Bronchial epithelial cell (primary cell): ENCODE data around the gene C10orf67. TPM values are rescaled to one million over a fixed set of nuclear protein-coding genes. Genes with fewer than 3 reads are reported as not detected.
A peak's percentile ranks its signal among the peaks of the same experiment; 100 is the strongest.

Experiments
- DNase-seq: peaks from one replicate; pipeline ENCODE4 v3.0.0-alpha.2; 2010; ENCODE audit warnings: low read depth
- FAIRE-seq: peaks from 2 replicates; lab custom pipeline; 2011; peaks lifted over from hg19 to GRCh38; lab: Jason Lieb, UNC
- H3K27me3 ChIP-seq: 2 replicates; pipeline ENCODE4 v1.5.1; 2011; ENCODE audit warnings: low read length; ENCODE audit not compliant: control insufficient read depth, insufficient read depth
- H3K36me3 ChIP-seq: 2 replicates; pipeline ENCODE4 v1.5.1; 2011; ENCODE audit warnings: low read length; ENCODE audit not compliant: control insufficient read depth, insufficient read depth
- H3K4me3 ChIP-seq: 2 replicates; pipeline ENCODE4 v1.5.1; 2011; ENCODE audit warnings: mild to moderate bottlenecking, low read depth, low read length, control low read depth
- total RNA-seq: library from RNA; depleted of rRNA; stranded (reverse); fragments of >200 nt; gene quantifications from 2 replicates; pipeline ENCODE4 v1.2.1, GENCODE V29; 2014
- TF ChIP-seq, protein P1 (sequence below): IDR thresholded peaks from 2 replicates; pipeline ENCODE4 v1.5.1; 2011; ENCODE audit warnings: mild to moderate bottlenecking, moderate library complexity, low read length, control low read depth, inconsistent platforms; ENCODE audit not compliant: insufficient read depth, severe bottlenecking

Gene C10orf67
- total RNA-seq, 1 donor from 2014 or later = not detected

DNA sequence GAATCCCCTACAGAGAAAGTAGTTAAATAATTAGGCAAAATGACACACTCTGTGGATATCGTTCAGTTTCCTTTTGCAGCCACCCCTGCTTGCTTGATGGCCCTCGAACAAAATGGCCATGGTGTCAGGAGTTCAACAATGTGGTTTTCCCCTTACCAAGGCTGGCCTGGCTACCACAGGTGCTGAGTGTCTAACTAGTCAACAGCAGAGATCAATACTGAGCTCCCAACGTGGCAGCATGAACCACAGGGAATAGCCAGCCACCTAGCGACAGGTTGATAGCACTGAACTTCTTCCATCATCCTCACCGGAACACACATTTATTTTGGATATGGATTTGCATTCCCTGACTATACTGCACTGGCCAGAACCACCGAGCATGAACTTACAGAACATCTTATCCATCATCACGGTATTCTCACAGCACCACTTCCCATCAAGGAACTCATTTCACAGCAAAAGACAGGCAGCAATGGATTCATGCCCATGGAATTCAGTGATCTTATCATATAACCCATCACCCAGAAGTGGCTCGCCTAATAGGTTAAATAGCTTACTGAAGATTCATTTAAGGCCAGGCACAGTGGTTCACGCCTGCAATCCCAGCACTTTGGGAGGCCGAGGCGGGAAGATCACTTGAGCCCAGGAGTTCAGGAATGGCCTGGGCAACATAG is 6.3 kb downstream of the C10orf67 start:
- Histone ChIP-seq H3K4me3 (no peak overlapping the region), H3K36me3 (no peaks in the 10 kb centered on the region), H3K27me3 (no peaks in the 10 kb centered on the region)
- FAIRE-seq (peak; percentile 80), DNase-seq (peak; percentile 46)
- TF ChIP-seq, protein P1, sequence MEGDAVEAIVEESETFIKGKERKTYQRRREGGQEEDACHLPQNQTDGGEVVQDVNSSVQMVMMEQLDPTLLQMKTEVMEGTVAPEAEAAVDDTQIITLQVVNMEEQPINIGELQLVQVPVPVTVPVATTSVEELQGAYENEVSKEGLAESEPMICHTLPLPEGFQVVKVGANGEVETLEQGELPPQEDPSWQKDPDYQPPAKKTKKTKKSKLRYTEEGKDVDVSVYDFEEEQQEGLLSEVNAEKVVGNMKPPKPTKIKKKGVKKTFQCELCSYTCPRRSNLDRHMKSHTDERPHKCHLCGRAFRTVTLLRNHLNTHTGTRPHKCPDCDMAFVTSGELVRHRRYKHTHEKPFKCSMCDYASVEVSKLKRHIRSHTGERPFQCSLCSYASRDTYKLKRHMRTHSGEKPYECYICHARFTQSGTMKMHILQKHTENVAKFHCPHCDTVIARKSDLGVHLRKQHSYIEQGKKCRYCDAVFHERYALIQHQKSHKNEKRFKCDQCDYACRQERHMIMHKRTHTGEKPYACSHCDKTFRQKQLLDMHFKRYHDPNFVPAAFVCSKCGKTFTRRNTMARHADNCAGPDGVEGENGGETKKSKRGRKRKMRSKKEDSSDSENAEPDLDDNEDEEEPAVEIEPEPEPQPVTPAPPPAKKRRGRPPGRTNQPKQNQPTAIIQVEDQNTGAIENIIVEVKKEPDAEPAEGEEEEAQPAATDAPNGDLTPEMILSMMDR = peak; percentile 47

DNA sequence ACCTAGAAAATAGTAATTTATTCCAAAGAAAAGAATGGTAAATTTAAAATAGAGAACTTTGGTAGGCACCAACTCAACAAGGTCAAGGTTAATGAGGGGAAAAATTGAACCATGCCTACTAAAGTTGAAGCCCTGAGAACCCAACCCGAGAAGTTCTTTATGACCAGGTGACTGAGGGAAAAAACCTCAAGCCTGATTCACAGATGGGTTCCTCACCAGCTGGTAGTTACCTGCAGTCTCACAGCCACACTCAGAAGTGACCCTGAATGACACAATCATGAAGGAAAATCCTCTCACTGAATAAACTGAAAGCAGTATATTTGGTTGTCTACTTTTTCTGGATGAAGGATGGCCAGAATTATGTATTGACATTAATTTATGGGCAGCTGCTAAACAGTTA is 7.0 kb downstream of the C10orf67 start:
- FAIRE-seq (no peak), DNase-seq (no peak)
- Histone ChIP-seq H3K27me3 (no peaks in the 10 kb centered on the region), H3K36me3 (no peaks in the 10 kb centered on the region), H3K4me3 (no peak overlapping the region)
- TF ChIP-seq, protein P1 = no peak

DNA sequence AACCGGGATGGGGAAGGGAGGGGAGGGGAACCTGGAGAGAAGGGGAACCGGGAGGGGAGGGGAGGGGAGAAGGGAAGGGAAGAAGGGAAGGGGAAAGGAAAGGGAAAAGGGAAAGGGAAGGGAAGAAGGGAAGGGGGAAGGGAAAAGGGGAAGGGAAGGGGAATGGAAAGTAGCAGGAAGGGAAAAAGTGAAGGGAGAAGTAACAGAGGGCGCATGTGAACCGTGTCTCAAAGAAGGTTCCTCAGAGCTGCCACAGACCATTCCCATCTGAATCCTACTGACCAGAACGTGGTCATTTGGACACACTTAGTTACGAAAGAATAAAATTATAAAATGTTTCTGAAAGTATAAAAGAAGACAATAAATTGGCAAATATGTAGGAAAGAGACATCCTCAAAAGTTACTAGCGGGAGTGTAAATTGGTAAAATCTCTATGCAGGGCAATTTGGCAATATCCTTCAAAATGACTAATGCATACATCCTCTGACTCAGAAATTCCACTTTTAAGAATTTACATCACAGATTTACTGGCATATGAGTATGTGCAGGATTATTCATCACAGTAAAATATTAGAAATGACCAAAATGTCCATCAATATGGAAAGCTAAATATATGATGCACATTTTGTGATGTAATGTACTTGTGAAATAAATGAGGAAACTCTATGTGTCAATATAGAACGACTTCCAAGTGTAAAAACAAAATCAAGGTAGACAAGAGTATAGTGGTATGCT is 12.9 kb downstream of the C10orf67 start:
- Histone ChIP-seq H3K36me3 (no peaks in the 10 kb centered on the region), H3K4me3 (no peak overlapping the region), H3K27me3 (no peaks in the 10 kb centered on the region)
- DNase-seq = peak; percentile 99
- TF ChIP-seq, protein P1 = no peak
- no peak for FAIRE-seq

GRCh38 chr10:23330948-23331347 is 13.6 kb downstream of the C10orf67 start:
- H3K4me3 ChIP-seq = no peak overlapping the region
- DNase-seq = no peak
- no peaks in the 10 kb centered on the region for H3K27me3 ChIP-seq
- FAIRE-seq = no peak
- TF ChIP-seq, protein P1 = no peak
- H3K36me3 ChIP-seq = no peaks in the 10 kb centered on the region

DNA sequence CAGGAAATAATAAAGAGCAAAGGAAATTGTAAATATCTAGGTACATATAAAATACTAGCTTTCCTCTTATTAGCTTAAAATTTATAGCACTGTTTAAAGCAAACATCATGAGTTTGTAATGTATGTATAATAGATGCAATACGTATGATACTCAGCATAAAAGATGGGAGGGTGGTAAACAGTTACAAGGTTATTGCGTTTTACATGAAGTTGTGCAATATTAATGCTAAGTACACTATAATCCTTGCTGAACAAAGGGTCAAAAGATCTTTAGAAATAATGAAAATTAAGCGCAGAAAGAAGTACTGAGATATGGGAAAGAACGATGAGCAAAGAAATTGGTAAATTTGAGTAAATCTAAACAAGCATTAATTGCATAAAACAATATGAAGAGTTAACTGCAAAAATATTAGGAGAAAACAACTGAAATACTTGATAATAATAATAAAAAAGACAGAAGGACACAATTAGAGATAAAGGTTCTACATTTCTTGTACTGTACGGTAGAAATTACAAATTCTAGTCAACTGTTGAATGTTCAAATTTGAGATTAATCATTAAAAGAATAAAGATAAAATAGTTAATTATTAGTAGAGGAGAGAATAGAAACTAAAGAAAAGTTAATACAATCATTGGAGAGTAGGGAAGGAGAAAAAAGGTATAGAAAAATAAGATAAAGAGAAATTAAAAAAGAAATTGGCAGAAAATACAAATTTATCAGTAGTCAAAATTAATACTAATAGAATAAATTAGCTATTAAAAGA is 17.9 kb downstream of the C10orf67 start:
- DNase-seq = no peak
- no peak for FAIRE-seq

More for the DNA sequence above, 17.9 kb downstream of the C10orf67 start:
- Histone ChIP-seq H3K4me3 (no peak overlapping the region), H3K36me3 (no peaks in the 10 kb centered on the region), H3K27me3 (no peaks in the 10 kb centered on the region)
- TF ChIP-seq, protein P1 = no peak
